H1 (cell line): ENCODE results near the gene UGT1A8. TPM values are rescaled to one million over a fixed set of nuclear protein-coding genes. Genes with fewer than 3 reads are reported as not detected.

Experiments used
- CTCF ChIA-PET: fragments of 300-600 bp; sonication (Branson Sonifier 250); formaldehyde crosslinking; loops from one replicate; lab custom pipeline; 2021; ENCODE audit not compliant: partially characterized antibody; lab: Charles Lee
- POLR2A ChIA-PET: fragments of 300-600 bp; sonication (Branson Sonifier 250); formaldehyde crosslinking; loops from one replicate; lab custom pipeline; 2021; ENCODE audit warnings: inconsistent platforms; ENCODE audit not compliant: partially characterized antibody; lab: Charles Lee
- DNase-seq, 2 experiments: peaks; one replicate each; pipeline versions ENCODE4 v3.0.0 to v3.0.0-alpha.2; 2010 to 2022; ENCODE audit warnings: low spot score in 2 of 2, low read depth in 1 of 2, mixed read lengths in 1 of 2
- FAIRE-seq: peaks from 2 replicates; lab custom pipeline; 2011; peaks lifted over from hg19 to GRCh38; lab: Jason Lieb, UNC
- H2AFZ ChIP-seq: 2 replicates; pipeline ENCODE4 v1.8.1; 2012; ENCODE audit warnings: low read length, inconsistent platforms
- H2AK5ac ChIP-seq: 2 replicates; pipeline ENCODE4 v1.6.1; 2013; ENCODE audit warnings: low read depth, low read length
- H2BK120ac ChIP-seq: replicated peaks from 2 replicates; pipeline ENCODE3; 2013; ENCODE audit warnings: low read depth, low read length, inconsistent platforms
- H2BK12ac ChIP-seq: 2 replicates; pipeline ENCODE4 v1.6.1; 2013; ENCODE audit warnings: low read depth, low read length
- H2BK15ac ChIP-seq: 2 replicates; pipeline ENCODE4 v1.6.1; 2013; ENCODE audit warnings: low read length
- H2BK20ac ChIP-seq: 2 replicates; pipeline ENCODE4 v1.6.1; 2013; ENCODE audit warnings: low read length
- H2BK5ac ChIP-seq: 2 replicates; pipeline ENCODE4 v1.6.1; 2013; ENCODE audit warnings: low read depth, low read length
- H3K14ac ChIP-seq: 2 replicates; pipeline ENCODE4 v1.6.1; 2013; ENCODE audit warnings: inconsistent platforms; ENCODE audit not compliant: insufficient read length
- H3K18ac ChIP-seq: 2 replicates; pipeline ENCODE4 v1.6.1; 2013; ENCODE audit warnings: low read length; ENCODE audit errors: extremely low read depth
- H3K23ac ChIP-seq: 2 replicates; pipeline ENCODE4 v1.6.1; 2013; ENCODE audit warnings: inconsistent platforms; ENCODE audit not compliant: insufficient read length
- H3K23me2 ChIP-seq: 2 replicates; pipeline ENCODE4 v1.6.1; 2013; ENCODE audit warnings: low read depth, low read length
- H3K27ac ChIP-seq: 2 replicates; pipeline ENCODE4 v1.6.1; 2011; ENCODE audit warnings: low read depth, low read length, inconsistent platforms
- H3K27me3 ChIP-seq, 4 experiments: replicated peaks in 1 of 4; 1 replicate in 1 of 4; 2 replicates in 3 of 4; pipeline versions ENCODE4 v1.6.1 to v1.8.1; 2011 to 2013; ENCODE audit warnings: low read length in 3 of 4, mild to moderate bottlenecking in 3 of 4, inconsistent platforms in 2 of 4, mixed read lengths in 2 of 4, moderate library complexity in 1 of 4; ENCODE audit not compliant: control insufficient read depth in 3 of 4, insufficient read depth in 3 of 4; ENCODE audit errors: extremely low read depth in 1 of 4
- H3K36me3 ChIP-seq, 4 experiments: 2 replicates each; pipeline versions ENCODE4 v1.6.1 to v1.8.1; 2011 to 2013; ENCODE audit warnings: mild to moderate bottlenecking in 4 of 4, low read length in 3 of 4, moderate library complexity in 2 of 4, control low read depth in 1 of 4, inconsistent platforms in 1 of 4; ENCODE audit not compliant: insufficient read depth in 4 of 4, control insufficient read depth in 2 of 4
- H3K4ac ChIP-seq: replicated peaks from 2 replicates; pipeline ENCODE3; 2013; ENCODE audit warnings: low read length, low read depth, mixed read lengths, inconsistent platforms; ENCODE audit not compliant: insufficient read length
- H3K4me1 ChIP-seq, 4 experiments: replicated peaks in 1 of 4; 1 replicate in 1 of 4; 2 replicates in 3 of 4; pipeline versions ENCODE4 v1.6.1 to v1.8.1; 2011 to 2013; ENCODE audit warnings: low read length in 3 of 4, inconsistent platforms in 2 of 4, mixed read lengths in 1 of 4; ENCODE audit not compliant: insufficient read depth in 4 of 4, control insufficient read depth in 3 of 4
- H3K4me2 ChIP-seq, 2 experiments: 2 replicates each; pipeline versions ENCODE4 v1.6.1 to v1.8.1; 2011 to 2013; ENCODE audit warnings: low read depth in 2 of 2, low read length in 2 of 2, control low read depth in 1 of 2, inconsistent platforms in 1 of 2, mild to moderate bottlenecking in 1 of 2; ENCODE audit not compliant: insufficient read depth in 1 of 2
- H3K4me3 ChIP-seq, 4 experiments: fragments of 200-600, 300-600 bp in 1 of 4; sonication (generic), shearing (Covaris generic), sonication (Bioruptor Twin) in 1 of 4; 2 replicates each; pipeline versions ENCODE4 v1.5.1 to v1.8.1; 2011 to 2016; ENCODE audit warnings: low read length in 4 of 4, low read depth in 3 of 4, control low read depth in 2 of 4, inconsistent platforms in 2 of 4, mild to moderate bottlenecking in 2 of 4, mixed read lengths in 1 of 4, moderate library complexity in 1 of 4; ENCODE audit not compliant: insufficient read depth in 2 of 4; ENCODE audit errors: extremely low read depth in 1 of 4
- H3K56ac ChIP-seq: replicated peaks from 2 replicates; pipeline ENCODE3; 2013; ENCODE audit warnings: low read depth, mild to moderate bottlenecking, mixed read lengths, low read length, inconsistent platforms; ENCODE audit not compliant: insufficient read length
- H3K79me1 ChIP-seq: 2 replicates; pipeline ENCODE4 v1.6.1; 2013; ENCODE audit warnings: low read depth, low read length, control low read depth
- H3K79me2 ChIP-seq, 2 experiments: 2 replicates each; pipeline versions ENCODE4 v1.6.1 to v1.8.1; 2012 to 2013; ENCODE audit warnings: low read length in 2 of 2, mild to moderate bottlenecking in 2 of 2, inconsistent platforms in 1 of 2; ENCODE audit not compliant: insufficient read depth in 2 of 2, control insufficient read depth in 1 of 2
- H3K9ac ChIP-seq, 4 experiments: replicated peaks in 1 of 4; 1 replicate in 1 of 4; 2 replicates in 3 of 4; pipeline versions ENCODE4 v1.6.1 to v1.8.1; 2011 to 2013; ENCODE audit warnings: low read depth in 3 of 4, low read length in 3 of 4, control low read depth in 2 of 4, mild to moderate bottlenecking in 2 of 4, moderate library complexity in 2 of 4, inconsistent platforms in 1 of 4; ENCODE audit errors: extremely low read depth in 1 of 4
- H3K9me3 ChIP-seq, 2 experiments: 2 replicates each; pipeline versions ENCODE4 v1.6.1 to v1.8.1; 2012 to 2013; ENCODE audit warnings: mild to moderate bottlenecking in 2 of 2, moderate library complexity in 2 of 2, control low read depth in 1 of 2, inconsistent platforms in 1 of 2, low read depth in 1 of 2, low read length in 1 of 2, mixed read lengths in 1 of 2; ENCODE audit not compliant: insufficient read depth in 2 of 2
- H4K20me1 ChIP-seq, 2 experiments: replicated peaks in 1 of 2; 2 replicates each; pipeline versions ENCODE3 to v1.8.1; 2011 to 2013; ENCODE audit warnings: inconsistent platforms in 2 of 2, low read length in 2 of 2, mild to moderate bottlenecking in 1 of 2; ENCODE audit not compliant: insufficient read depth in 2 of 2, control insufficient read depth in 1 of 2
- H4K5ac ChIP-seq: 2 replicates; pipeline ENCODE4 v1.6.1; 2013; ENCODE audit warnings: low read length, low read depth, mixed read lengths, inconsistent platforms; ENCODE audit not compliant: insufficient read length
- H4K8ac ChIP-seq: 2 replicates; pipeline ENCODE4 v1.8.0; 2013; ENCODE audit warnings: mild to moderate bottlenecking, moderate library complexity, low read length, inconsistent platforms; ENCODE audit not compliant: insufficient read depth; ENCODE audit errors: extremely low read depth
- H4K91ac ChIP-seq: replicated peaks from 2 replicates; pipeline ENCODE3; 2013; ENCODE audit warnings: low read length, mixed read lengths, inconsistent platforms; ENCODE audit not compliant: insufficient read length
- CEBPB ChIP-seq: IDR thresholded peaks from 2 replicates; pipeline ENCODE4 v1.6.1; 2012; ENCODE audit warnings: low read depth, low read length
- EP300 ChIP-seq, 2 experiments: IDR thresholded peaks; 1 replicate in 1 of 2; 2 replicates in 1 of 2; pipeline ENCODE4 v1.6.1; 2011 to 2012; ENCODE audit warnings: low read depth in 2 of 2, low read length in 2 of 2, mild to moderate bottlenecking in 2 of 2, borderline replicate concordance in 1 of 2, inconsistent platforms in 1 of 2, moderate library complexity in 1 of 2
- GABPA ChIP-seq: IDR thresholded peaks from 2 replicates; pipeline ENCODE4 v1.6.1; 2011; ENCODE audit warnings: mild to moderate bottlenecking, low read length, moderate library complexity, borderline replicate concordance; ENCODE audit not compliant: insufficient read depth
- JUN ChIP-seq: IDR thresholded peaks from 2 replicates; pipeline ENCODE4 v1.6.1; 2011; ENCODE audit warnings: low read depth, mild to moderate bottlenecking, improper control_type of control experiment, low read length
- RAD21 ChIP-seq, 2 experiments: IDR thresholded peaks in 1 of 2; conservative IDR thresholded peaks in 1 of 2; 2 replicates each; pipeline ENCODE4 v1.6.1; 2011; ENCODE audit warnings: low read depth in 2 of 2, low read length in 2 of 2, improper control_type of control experiment in 1 of 2, inconsistent platforms in 1 of 2, mild to moderate bottlenecking in 1 of 2, moderate library complexity in 1 of 2
- SIX5 ChIP-seq: IDR thresholded peaks from 2 replicates; pipeline ENCODE4 v1.6.1; 2011; ENCODE audit warnings: mild to moderate bottlenecking, low read depth, low read length
- SP1 ChIP-seq: IDR thresholded peaks from 2 replicates; pipeline ENCODE4 v1.6.1; 2011; ENCODE audit warnings: low read depth, low read length
- SUZ12 ChIP-seq: fragments of 200-600 bp; sonication (generic); IDR thresholded peaks from 2 replicates; pipeline ENCODE4 v1.6.1; 2012; ENCODE audit warnings: mild to moderate bottlenecking, inconsistent platforms, low read length, moderate library complexity, mixed read lengths
- WGBS, 2 experiments: shearing (Covaris generic) in 1 of 2; methylation state at CpG; one replicate each; pipeline versions ENCODE4 v1.1.6 to v1.1.7; 2013 to 2015; ENCODE audit warnings: low lambda C conversion rate in 2 of 2, mixed read lengths in 2 of 2, inconsistent platforms in 1 of 2, low coverage in 1 of 2, missing lambda C conversion rate in 1 of 2; ENCODE audit not compliant: insufficient replicate concordance in 2 of 2, insufficient coverage in 1 of 2, insufficient read length in 1 of 2; ENCODE audit errors: extremely low coverage in 1 of 2, missing lambda C conversion rate in 1 of 2; 5-methylcytosine and 5-hydroxymethylcytosine counted together
- polyA plus RNA-seq, 7 experiments: library from polyadenylated mRNA; depleted of rRNA in 3 of 7; stranded (reverse) in 5 of 7; unstranded in 2 of 7; fragments of >200 nt in 5 of 7; fragments of 200-250 nt in 2 of 7; gene quantifications; 1 replicate in 5 of 7; 2 replicates in 1 of 7; 4 replicates in 1 of 7; pipeline versions ENCODE4 v1.2.1 to v1.2.3, GENCODE V29; 2011 to 2013; ENCODE audit warnings: missing spikeins in 2 of 7, mixed read lengths in 2 of 7
- total RNA-seq: library from RNA; stranded (reverse); fragmentation: NEBNext Ultra II Directional; extraction: Animal tissue kit (Norgen Biotek cat#: 25700); gene quantifications from 2 replicates; pipeline ENCODE4 v1.2.1, GENCODE V29; 2021

The UGT1A8 gene
- total and polyA plus RNA-seq, 2 of the 8 experiments (the other 6 are each of a cell fraction or from before 2014, with no cell fraction given): not detected

DNA sequence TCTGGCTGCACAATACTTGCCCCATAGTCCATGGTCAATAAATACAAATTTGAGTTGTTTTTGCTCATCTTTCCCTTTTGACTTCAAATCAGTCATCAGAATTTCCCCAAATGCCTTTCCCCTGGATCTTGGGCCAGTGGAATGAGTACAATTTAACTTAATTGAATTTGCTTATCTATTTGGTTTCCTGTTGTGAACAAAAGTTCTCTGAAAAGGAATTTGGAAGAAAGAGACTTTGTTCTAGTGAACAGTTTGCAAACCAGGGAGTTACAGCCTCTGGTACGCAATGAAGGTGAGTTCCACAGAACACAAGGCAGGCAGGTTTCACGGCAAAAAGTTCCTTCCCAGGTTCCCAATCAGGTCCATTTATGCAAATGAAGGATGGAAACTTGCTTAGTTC lies 141.4 kb downstream of the UGT1A8 start:
- CTCF ChIA-PET: no interaction called here
- no peaks in the 10 kb centered on the region for H3K27me3 ChIP-seq
- no peaks in the 10 kb centered on the region for H3K79me2 ChIP-seq
- no peak overlapping the region for H3K14ac ChIP-seq
- no peak overlapping the region for H2BK5ac ChIP-seq
- no peaks in the 10 kb centered on the region for H3K36me3 ChIP-seq
- H3K4me2 ChIP-seq: no peak overlapping the region
- H3K79me1 ChIP-seq: no peaks in the 10 kb centered on the region
- peaks cover 0 to 7% of the 10 kb centered on the region in 2 experiments; a peak in 2 of 4 replicates for H3K9me3 ChIP-seq
- H3K9ac ChIP-seq: no peak overlapping the region
- no peak overlapping the region for H3K18ac ChIP-seq
- H3K4me3 ChIP-seq: no peak overlapping the region
- H2AFZ ChIP-seq: no peak overlapping the region
- H3K56ac ChIP-seq: no peak overlapping the region
- H2AK5ac ChIP-seq: no peak overlapping the region
- H2BK120ac ChIP-seq: no peak overlapping the region
- H3K4me1 ChIP-seq: no peaks in the 10 kb centered on the region
- H2BK12ac ChIP-seq: no peak overlapping the region
- H3K27ac ChIP-seq: no peak overlapping the region
- DNase-seq: no peak
- H4K20me1 ChIP-seq: no peaks in the 10 kb centered on the region
- H3K23ac ChIP-seq: no peak overlapping the region
- H4K8ac ChIP-seq: no peak overlapping the region
- no peak overlapping the region for H4K91ac ChIP-seq
- H3K23me2 ChIP-seq: no peaks in the 10 kb centered on the region
- TF ChIP-seq JUN (no peak), CEBPB (no peak), GABPA (no peak), SIX5 (no peak), SUZ12 (no peak), EP300 (IDR thresholded peaks at IDR 0.05; ENCODE audit: borderline replicate concordance in 1 of 2, low read depth in 2 of 2, low read length in 2 of 2) (no peak), SP1 (no peak), RAD21 (IDR thresholded peaks at IDR 0.05 in 1 of 2, conservative IDR thresholded peaks at IDR 0.05 in 1 of 2; ENCODE audit: low read depth in 2 of 2, low read length in 2 of 2) (no peak)
- 100% methylated on average over 2 of the region's 2 CpGs; no CpG with 5 or more reads in 1 of the 2 experiments for WGBS, 2 experiments
- H2BK15ac ChIP-seq: no peak overlapping the region
- H3K4ac ChIP-seq: no peak overlapping the region
- no peak overlapping the region for H4K5ac ChIP-seq
- no peak for FAIRE-seq
- POLR2A ChIA-PET: no interaction called here
- no peak overlapping the region for H2BK20ac ChIP-seq
